HG03457 (cell line): ENCODE results near the gene STAT1.

ENCODE experiments used
- ATAC-seq: cut with Tn5 transposase; IDR thresholded peaks from one replicate; pipeline ENCODE4 v1.9.1; 2021; ENCODE audit warnings: moderate number of reproducible peaks; ENCODE audit not compliant: unreplicated experiment

The STAT1 gene

DNA sequence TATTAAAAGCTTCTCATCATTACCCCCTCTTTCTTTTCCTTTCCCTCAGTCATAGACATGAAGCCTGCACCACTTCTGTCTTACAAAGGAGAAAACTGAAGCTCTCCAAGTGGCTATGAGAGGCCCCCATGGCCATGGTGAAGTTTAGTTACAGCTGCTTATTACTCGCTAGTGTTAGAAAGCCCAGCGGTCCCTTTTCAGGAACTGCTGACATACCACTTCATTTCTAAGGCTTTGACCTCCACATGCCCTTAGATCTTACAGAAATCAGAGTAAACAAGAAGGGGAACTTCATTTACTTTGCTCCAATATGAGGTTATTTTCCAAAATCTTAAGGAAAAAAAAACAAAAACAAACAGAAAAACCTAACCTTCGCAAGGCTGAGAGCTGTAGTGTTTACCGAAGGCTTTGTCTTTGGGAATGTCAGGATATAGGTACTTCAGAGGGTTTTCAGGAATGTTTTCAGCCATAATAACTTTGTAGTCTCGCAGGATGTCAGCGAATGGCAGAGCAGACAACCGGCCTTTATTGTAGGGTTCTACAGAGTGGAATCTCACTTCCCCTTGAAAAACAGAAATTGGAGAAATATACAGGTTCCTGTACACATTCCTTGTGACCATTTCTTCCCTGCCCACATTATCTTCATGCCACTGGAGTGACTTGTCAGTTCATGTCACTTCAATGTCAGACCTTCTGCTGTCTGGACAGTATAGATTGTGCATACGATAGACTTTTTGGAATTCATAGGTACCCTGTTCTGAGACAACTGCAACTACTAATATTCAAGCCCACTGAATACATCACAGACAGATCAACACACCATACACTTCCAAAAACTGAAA, 18.8 kb upstream of the STAT1 start:
- ATAC-seq, result no peak

DNA sequence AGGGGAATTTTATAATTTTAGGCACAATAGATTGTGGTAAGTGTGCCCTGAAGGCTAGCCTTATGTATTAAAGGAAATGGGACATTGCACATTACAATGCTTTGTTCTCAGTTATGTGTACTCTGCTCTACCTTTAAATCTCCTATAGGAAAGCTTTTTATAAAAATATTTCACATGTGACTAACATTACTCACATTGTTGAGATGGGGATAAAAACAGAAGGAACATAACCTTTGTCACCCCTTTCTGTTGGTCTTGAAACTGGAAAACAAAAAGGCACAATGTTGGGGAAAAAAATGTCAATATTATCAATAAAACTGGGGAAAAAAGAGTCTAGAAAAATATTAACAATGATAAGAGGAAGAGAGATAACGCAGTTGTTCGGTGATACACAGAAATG, 17.3 kb upstream of the STAT1 start:
- no peak for ATAC-seq

DNA sequence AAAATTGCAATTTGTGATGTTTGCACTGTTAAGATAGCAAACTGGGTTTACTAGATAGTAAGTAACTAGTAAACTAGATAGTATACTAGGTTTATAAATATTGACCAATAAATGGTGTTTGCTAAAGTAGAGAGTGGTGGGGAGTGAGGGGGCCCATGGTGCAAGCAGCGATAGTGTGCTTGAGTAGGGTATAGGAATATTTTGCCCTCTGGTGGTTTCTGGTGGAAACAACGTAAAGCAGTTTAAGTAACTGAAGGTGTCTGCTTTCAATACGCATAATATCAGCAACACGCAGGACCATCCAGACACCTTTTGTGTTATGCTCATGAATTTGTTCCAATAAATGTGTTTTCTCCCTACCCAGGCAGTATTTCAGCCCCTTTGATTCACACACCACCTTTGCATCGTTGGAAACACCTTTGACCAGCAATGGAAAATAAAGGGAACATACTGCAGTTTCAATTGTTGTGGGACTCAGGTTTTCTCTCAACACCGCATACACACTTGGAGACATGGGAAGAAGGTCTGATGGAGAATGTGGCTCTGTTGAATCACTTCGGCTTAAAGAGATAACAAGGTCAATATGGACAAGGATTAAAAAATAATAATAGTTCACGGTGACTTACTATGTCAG, 16.7 kb upstream of the STAT1 start:
- ATAC-seq, result peak; percentile 75

DNA sequence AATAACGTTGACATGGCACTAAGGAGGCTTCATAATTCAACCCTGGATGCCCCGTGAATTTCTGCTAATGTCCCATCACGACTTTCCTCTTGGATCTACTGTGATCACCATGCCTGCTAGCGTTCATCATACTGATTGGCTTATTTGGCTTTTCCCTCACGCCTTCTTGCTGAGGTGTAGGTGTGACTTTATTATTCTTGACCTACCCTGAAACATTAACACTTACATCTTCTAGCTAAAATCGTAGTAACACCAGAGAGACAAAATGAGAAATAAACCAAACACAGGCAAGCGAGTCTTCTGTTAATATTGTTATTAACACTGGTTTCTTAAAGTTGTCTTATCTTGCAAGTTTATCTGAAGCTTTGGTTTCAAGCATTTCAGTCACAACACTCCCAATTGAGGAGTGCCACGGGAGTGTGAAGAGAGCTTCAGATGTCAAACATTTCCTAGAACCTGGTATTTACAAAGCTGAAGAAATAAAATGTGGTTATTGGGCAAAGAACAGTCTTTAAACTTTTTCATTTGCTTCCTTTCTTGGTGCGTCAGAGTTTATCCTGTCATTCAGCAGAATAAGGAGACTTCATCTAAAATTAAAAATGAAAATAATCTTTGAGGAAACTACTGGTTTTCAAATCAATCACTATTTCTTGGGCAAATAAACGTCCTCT, 15.4 kb upstream of the STAT1 start:
- no peak for ATAC-seq

DNA sequence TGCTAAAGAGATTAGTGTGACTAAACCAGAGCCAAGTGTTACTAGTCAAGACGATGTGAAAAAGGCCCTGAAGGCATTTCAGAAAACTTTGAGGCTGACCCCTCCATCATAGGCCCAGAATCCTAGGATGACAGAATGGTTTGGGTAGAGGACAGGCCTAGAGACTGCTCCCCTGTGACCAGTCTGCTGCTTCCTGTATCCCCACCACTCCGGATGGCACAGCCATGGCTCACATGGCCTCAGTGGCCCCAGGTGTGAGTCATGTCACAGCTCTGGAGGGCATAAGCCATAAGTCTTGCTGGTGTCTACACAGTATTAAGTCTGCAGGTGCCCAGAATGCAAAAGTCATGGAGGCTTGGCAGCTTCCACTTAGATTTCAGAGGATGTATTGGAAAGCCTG, 12.4 kb upstream of the STAT1 start:
- ATAC-seq, result no peak

DNA sequence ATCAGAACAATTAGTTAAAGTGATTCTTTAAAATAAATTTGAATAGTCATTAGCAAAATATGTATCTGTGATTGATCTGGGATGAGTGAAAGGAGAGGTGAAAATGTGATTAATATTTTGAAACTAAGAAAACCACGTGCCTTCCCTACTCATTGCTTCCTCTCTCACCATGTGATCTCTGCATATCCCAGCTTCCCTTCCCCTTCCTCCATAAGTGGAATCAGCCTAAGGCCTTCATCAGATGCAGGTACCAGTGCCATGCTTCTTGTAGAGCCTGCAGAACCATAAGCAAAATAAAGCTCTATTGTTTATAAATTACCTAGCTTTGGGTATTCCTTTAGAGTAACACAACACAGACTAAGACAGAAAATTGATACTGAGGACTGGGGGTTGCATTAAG, 11.2 kb upstream of the STAT1 start:
- no peak for ATAC-seq

DNA sequence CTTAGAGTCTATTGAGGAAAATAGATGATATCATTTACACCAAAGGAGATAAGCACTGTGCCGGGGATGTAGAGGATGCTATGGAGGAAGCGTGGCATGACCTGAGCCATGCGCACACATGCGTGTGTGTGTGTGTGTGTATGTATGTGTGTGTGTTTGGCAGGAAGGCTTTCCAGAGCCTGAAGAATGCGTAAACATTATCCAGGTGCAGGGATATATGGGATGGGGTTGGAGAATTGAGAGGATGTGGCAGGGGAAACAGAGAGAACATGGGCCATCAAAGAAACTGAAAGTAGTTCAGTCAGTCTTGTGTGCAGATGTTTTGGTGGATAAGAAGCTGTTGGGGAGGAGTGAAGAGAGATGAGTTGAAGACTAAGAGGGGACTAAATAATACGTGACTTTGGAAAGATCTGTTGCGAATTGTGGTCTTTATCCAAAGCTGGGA, 9.3 kb upstream of the STAT1 start:
- no peak for ATAC-seq

DNA sequence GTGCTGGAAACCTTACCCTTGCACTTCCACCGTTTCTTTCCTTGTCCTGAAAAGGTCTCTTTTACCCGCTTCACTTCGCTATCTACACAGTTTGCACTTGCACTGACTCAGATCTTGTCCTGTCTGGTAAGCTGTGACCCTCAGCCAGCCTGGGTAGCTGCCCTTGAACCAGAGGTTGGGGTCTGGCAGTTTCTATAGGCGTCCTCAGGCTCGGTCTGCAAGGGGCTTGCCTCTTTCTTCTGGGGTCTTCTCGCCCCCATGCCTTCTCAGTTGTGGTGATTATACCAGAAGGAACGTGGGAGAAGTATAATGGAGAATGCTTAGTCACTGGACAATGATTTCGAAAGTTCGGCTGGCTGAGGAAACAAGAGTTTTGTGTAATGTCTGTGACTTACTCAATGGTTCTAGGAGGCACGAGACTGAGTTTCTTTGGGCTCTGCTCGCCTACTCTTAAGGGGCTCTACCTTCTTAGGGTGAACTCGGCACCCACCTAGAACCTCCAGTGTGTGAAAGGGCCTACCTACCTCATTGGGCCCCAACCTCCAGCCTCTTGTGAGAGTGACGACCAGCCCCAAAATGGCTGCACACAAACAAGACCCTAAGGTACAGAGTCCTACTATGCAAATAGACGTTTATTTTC, 6.9 kb upstream of the STAT1 start:
- ATAC-seq, result peak; percentile 8

DNA sequence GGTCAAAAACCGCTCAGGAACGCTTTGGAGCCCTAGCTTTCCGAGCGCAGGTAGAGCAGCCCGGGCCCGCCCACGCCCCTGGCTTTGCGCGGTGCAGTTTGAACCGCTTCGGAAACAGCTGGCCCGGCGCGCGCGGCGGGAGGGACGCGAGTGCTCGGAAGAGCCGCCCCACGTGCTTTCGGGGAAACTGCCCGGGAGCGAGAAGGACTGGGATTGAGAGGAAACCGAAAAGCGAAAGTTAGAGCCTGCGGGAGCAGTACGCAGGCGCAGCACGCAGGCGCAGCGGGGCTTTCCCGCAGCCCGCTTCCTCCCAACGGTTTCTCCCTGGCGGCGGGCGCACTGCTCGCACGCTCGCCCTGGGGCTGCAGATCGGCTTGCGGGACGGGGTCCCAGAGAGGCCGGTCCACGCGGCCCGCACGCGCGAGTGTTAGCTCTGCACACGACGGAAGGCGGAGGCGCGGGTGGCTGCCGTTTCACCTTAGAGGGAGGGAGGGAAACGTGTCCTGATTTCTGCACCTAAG, 6.3 kb upstream of the STAT1 start:
- ATAC-seq, result peak; percentile 57

DNA sequence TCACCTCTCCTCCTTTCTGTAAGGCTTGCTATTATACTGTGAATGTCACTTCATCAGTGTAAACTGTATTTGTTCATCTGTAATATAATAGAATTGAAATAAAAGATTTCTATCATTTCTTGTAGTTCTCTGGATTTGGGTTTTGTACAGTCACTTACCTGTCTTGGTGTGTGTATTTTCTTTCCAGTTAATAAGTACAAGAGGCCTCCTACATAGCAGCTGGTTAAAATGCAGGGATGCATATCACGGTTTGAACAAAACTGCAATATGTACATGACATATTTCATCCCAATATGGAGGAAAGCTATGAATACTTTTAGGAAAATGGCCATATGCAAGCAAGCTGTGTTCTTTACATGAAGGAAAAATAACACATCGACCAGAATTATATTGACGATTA, 5.4 kb upstream of the STAT1 start:
- ATAC-seq, result no peak

DNA sequence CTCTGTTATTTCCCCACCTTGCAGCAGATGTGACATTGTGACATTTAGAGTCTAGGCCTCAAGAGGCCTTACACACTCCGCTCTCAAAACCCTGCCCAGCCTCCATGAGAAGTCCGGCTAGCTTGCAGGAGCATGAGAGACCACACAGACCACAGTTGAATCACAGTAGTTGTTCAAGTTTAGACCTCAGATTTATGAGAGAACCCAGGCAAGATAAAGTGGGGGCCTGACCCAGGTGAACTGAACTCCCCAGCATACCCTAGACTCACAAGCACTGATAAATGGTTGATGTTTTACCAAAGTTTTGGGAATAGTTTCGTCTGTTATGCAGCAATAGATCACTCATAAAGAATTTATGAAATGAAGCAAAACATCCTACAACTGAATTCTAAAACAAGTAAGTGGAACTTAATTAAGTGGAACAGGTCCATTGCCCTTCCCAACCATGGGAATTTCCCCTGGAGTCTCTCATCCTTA, 4.7 kb upstream of the STAT1 start:
- peak; percentile 20 for ATAC-seq

DNA sequence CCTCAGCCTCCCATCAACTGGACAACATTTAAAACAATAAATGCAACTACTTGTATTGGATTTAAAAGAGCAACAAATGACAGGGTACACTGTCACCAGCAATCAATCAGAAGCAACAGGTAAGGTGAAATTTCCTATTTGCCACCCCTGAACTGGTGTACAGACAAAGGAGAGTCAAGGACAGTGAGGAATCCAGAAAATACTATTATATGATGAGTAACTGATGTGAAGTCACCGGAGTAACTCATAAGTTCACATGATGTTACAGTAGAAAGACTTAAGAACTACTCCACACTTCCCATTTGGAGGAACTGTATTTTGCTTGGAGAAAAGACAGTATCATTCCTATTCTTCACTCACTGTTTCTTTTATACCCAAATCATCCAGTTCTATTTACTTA, 4.1 kb upstream of the STAT1 start:
- ATAC-seq, result no peak

DNA sequence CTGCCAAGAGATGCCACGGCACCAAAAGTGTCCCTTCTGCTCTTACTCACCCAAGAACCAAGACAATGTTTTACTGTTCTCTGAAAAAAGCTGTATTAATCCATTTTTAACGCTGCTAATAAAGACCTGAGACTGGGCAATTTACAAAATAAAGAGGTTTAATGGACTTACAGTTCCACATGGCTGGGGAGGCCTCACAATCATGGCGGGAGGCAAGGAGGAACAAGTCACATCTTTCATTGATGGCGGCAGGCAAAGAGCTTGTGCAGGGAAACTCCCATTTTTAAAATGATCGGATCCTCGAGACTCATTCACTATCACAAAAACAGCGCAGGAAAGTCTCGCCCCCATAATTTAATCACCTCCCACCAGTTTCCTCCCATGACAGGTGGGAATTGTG, 1.9 kb upstream of the STAT1 start:
- ATAC-seq, result no peak

DNA sequence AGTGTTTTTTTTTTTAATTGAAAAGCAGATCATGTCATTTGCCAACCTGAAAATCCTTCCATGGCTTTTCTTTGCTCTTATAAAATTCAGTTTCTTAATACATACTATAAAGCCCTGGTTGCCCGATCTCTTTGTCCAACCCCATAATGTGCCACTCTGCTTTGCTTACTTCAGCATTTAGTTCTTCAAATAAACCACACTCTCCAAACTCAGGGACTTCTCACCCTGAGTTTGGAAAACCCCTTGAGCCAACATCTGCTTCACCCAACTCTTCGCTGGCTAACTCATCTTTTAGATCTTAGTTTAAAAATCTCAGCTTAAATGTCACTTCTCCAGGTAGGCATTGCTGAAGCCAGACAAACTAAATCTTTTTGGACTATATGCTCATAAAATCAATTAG, 1.3 kb upstream of the STAT1 start:
- no peak for ATAC-seq

DNA sequence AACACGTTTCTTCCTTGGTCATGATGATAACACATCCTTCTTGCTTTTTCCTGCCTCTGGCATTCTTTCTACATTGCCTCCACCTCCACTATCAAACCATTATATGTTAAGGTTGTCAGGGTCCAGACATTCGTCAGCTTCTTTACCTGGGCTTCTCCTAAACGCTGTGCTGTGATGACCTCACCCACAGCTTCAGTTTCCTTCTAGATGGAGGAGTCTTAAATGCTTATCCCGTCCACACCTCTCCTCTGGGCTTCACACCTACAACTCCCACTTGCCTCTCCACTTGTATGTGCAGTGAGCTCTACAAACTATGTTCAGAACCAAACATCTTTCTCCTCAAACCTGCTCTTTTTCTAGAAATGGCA, 666 bp upstream of the STAT1 start:
- ATAC-seq, result no peak

DNA sequence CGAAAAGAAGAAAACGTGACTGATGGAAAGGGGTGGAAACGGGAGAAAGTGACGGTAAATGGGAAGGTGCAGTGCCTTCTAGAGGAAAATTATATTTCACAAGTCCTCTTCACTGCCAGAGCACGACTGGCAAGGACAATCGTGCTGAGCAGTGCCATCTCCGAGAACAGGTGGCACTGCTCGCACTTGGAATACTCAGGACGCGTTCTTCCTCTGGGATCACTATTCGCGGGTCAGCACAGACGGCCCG, 364 bp downstream of the STAT1 start:
- no peak for ATAC-seq

DNA sequence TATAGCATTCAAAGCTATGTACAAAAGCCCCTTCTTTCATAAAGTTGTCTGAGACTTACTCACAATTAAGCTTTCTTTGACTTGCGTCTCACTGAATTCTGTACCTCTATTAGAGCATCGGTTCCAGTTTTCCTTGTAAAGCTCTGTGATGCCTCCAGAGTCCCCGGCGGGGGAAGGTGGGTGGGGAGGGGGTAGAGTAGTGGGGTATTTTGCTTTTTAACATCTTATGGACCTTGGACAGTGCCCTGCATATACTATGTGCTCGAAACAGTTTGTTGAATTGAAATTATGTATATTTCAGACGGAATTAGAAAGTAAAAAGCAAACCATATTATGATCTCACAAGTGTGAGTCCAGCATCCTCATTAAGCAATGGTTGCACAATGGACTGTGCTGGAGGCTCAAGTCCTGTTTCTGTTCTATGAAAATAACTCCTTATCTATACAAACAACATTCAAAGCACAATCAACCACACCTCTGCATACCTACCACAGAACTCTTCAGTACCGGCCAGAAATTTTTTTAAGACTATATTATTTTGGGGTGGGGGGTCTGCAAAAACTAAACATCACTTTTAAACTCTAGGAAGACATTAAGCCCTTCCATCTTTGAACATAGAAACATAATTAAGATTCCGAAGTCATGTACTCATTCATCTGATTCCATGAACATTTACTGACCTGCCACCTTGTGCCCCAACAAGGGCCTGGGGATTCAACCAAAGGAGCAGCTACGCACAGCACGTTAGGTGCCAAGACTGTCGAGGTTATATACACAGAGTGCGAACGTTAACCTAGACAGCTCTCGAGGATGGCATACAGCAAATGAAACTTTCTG, 908 bp downstream of the STAT1 start:
- no peak for ATAC-seq

DNA sequence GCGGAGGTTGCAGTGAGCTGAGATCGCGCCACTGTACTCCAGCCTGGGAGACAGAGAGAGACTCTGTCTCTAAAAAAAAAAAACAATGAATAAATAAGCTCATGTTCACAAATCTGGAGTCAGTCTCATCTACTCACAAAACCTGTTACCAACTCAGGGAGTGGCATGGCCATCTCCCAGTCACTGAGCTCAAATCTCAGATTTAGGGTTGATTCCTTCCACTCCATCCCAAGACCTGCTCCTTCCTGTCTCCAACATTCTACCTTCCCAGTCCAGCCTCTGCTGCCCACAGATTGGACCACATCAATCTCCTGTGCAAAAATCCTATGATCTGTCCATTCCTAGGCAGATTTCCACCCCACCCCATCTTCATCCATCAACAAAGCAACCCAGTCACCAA, 1.6 kb downstream of the STAT1 start:
- no peak for ATAC-seq

DNA sequence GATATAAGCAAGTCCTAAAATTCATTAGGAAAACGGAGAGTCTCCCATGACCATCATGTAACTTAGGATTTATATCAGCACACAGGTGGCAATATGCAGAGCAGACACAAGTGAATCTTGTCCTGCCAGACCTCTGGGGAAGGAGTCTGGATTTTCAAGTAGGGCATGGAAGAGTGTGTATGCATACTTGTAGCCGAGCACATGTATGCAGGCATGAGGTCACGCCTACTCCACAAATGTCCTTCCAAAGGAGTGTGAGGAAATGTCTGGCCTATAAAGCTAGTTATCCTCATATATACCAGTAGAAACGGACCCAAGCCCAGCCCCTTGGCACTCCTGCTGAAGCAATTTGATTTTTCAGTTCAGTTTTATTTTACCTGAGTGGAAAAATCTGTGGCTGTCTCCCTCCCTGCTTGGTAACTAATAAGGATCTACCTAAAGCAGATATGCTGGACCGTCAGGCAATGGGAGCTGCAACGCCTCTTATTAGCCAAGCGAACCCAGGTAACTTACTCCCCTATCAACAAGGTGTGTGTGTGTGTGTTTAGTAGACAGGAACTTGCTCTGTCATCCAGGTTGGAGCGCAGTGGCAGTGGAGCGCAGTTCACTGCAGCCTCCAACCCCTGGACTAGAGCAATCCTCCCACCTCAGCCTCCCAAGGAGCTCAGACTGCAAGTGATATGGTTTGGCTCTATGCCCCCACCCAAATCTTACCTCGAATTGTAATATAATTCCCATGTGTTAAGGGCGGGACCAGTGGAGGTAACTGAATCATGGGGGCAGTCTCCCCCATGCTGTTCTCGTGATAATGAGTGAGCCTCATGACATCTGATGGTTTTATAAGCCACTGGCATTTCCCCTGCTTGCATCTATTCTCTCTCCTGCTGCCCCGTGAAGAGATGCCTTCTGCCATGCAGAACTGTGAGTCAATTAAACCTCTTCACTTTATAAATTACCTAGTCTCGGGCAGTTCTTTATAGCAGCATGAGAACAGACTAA, 2.8 kb downstream of the STAT1 start:
- no peak for ATAC-seq
